Small intestine (tissue), 7 donors: Measurements from ENCODE around the gene MOB3C. TPM values are rescaled to one million over a fixed set of nuclear protein-coding genes. Genes with fewer than 3 reads are reported as not detected.
A peak's percentile ranks its signal among the peaks of the same experiment; 100 is the strongest.

Experiments
- DNase-seq, 2 donors: peaks; one replicate each; pipeline versions ENCODE4 v3.0.0 to v3.0.0-alpha.2; 2013
- FAIRE-seq: peaks from 2 replicates; lab custom pipeline; 2012; peaks lifted over from hg19 to GRCh38; lab: Jason Lieb, UNC
- H3K27ac ChIP-seq, 3 donors: one replicate each; pipeline ENCODE4 v1.5.1; 2013; ENCODE audit warnings: low read length in 2 of 3, mild to moderate bottlenecking in 2 of 3, control low read depth in 1 of 3, inconsistent platforms in 1 of 3, low read depth in 1 of 3, moderate library complexity in 1 of 3
- H3K27me3 ChIP-seq, 3 donors: one replicate each; pipeline ENCODE4 v1.6.1; 2013; ENCODE audit warnings: low read length in 3 of 3, inconsistent platforms in 1 of 3; ENCODE audit not compliant: control insufficient read depth in 3 of 3, insufficient read depth in 3 of 3
- H3K36me3 ChIP-seq, 3 donors: one replicate each; pipeline ENCODE4 v1.6.1; 2013; ENCODE audit warnings: low read length in 3 of 3, inconsistent platforms in 1 of 3, low read depth in 1 of 3, mild to moderate bottlenecking in 1 of 3, moderate library complexity in 1 of 3; ENCODE audit not compliant: control insufficient read depth in 3 of 3, insufficient read depth in 2 of 3
- H3K4me1 ChIP-seq, 3 donors: one replicate each; pipeline ENCODE4 v1.6.1; 2013; ENCODE audit warnings: low read length in 2 of 3, inconsistent platforms in 1 of 3, low read depth in 1 of 3, mild to moderate bottlenecking in 1 of 3, moderate library complexity in 1 of 3; ENCODE audit not compliant: control insufficient read depth in 3 of 3, insufficient read depth in 2 of 3
- H3K4me3 ChIP-seq, 3 donors: one replicate each; pipeline ENCODE4 v1.5.1; 2013; ENCODE audit warnings: low read length in 3 of 3, control low read depth in 1 of 3, inconsistent platforms in 1 of 3, low read depth in 1 of 3, mild to moderate bottlenecking in 1 of 3, moderate library complexity in 1 of 3
- H3K9me3 ChIP-seq, 2 donors: one replicate each; pipeline ENCODE4 v1.6.1; 2013; ENCODE audit warnings: low read depth in 1 of 2, low read length in 1 of 2; ENCODE audit not compliant: control insufficient read depth in 2 of 2, insufficient read depth in 1 of 2
- WGBS, 3 donors: extraction: QIAGEN DNeasy Blood & Tissue Kit; methylation state at CpG; one replicate each; pipeline ENCODE4 v1.1.7; 2013; 5-methylcytosine and 5-hydroxymethylcytosine counted together
- polyA plus RNA-seq, 4 donors: library from polyadenylated mRNA; stranded (reverse) in 3 of 4; unstranded in 1 of 4; fragments of 200-250 nt in 3 of 4; fragments of 120-200 nt in 1 of 4; gene quantifications; one replicate each; pipeline versions ENCODE4 v1.2.1 to v1.2.3, GENCODE V29; 2013
- donor health status: healthy with polysubstance abuse.
- donor health status: control.
- donor health status: control.
- donor health status: Bipolar disorder and iron deficiency.
- donor health status: healthy.

MOB3C gene
- polyA plus RNA-seq, 4 donors = 7.8 to 12.0 (median 9.5) TPM

GRCh38 chr1:46585312-46585938 is 31.2 kb downstream of the MOB3C start:
- no peaks in the 10 kb centered on the region for H3K9me3 ChIP-seq
- no peak for DNase-seq
- no peaks in the 10 kb centered on the region for H3K4me1 ChIP-seq
- H3K4me3 ChIP-seq = no peak overlapping the region
- FAIRE-seq = no peak
- 85 to 92% (median 90%) methylated on average over 12 of the region's 12 CpGs for WGBS, 3 donors
- no peaks in the 10 kb centered on the region for H3K27me3 ChIP-seq
- H3K36me3 ChIP-seq = peaks cover 2 to 40% (median 17%) of the 10 kb centered on the region in 3 donors
- H3K27ac ChIP-seq = no peak overlapping the region

GRCh38 chr1:46583494-46583893 is 33.1 kb downstream of the MOB3C start:
- Histone ChIP-seq H3K4me1 (no peaks in the 10 kb centered on the region), H3K9me3 (no peaks in the 10 kb centered on the region), H3K27ac (no peak overlapping the region), H3K27me3 (no peaks in the 10 kb centered on the region), H3K36me3 (peaks cover 2 to 42% (median 6%) of the 10 kb centered on the region in 3 donors), H3K4me3 (no peak overlapping the region)
- DNase-seq = no peak
- no peak for FAIRE-seq
- WGBS, 3 donors = 88 to 95% (median 91%) methylated on average over 5 of the region's 5 CpGs

DNA sequence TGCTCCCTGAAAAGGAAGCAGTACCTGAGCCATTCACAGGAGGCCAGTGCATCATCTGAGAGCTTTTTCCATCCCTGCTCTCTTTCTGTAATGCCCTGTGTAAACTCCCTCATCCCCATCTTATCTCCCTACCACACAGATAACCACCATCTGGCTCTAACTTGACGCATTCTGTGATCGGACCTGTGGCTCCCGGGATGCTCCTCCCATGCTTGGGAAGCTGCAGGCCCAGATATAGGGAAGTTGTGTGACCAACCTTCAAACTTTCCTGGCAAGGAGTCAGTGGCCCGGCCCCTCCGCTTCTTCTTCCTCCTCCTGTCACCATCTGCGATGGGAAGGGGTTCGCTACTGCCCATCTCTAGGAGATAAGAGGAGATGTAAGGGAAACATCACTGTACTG is 33.6 kb downstream of the MOB3C start:
- H3K4me1 ChIP-seq = no peaks in the 10 kb centered on the region
- H3K4me3 ChIP-seq = no peak overlapping the region
- no peaks in the 10 kb centered on the region for H3K9me3 ChIP-seq
- FAIRE-seq (no peak), DNase-seq (no peak)
- H3K36me3 ChIP-seq = peaks cover 2 to 45% (median 6%) of the 10 kb centered on the region in 3 donors
- H3K27ac ChIP-seq = no peak overlapping the region
- no peaks in the 10 kb centered on the region for H3K27me3 ChIP-seq
- WGBS, 3 donors = 79 to 84% (median 81%) methylated on average over 7 of the region's 7 CpGs

- DNase-seq (peak in 1 of 2 donors; percentile 51), FAIRE-seq (no peak)
- 75 to 85% (median 80%) methylated on average over 4 of the region's 4 CpGs for WGBS, 3 donors
These were observed 34.7 kb downstream of the MOB3C start for GRCh38 chr1:46581681-46582455.

GRCh38 chr1:46580140-46580903 is 36.3 kb downstream of the MOB3C start:
- H3K27ac ChIP-seq = peak overlapping the region in 1 of 3 donors; percentile 35
- peaks cover 5 to 48% (median 6%) of the 10 kb centered on the region in 3 donors for H3K36me3 ChIP-seq
- DNase-seq = no peak
- no peaks in the 10 kb centered on the region for H3K9me3 ChIP-seq
- no peaks in the 10 kb centered on the region for H3K27me3 ChIP-seq
- no peak overlapping the region for H3K4me3 ChIP-seq
- H3K4me1 ChIP-seq = no peaks in the 10 kb centered on the region
- FAIRE-seq = no peak
- 84 to 90% (median 85%) methylated on average over 6 of the region's 6 CpGs for WGBS, 3 donors

More at GRCh38 chr1:46581681-46582455, 34.7 kb downstream of the MOB3C start:
- no peaks in the 10 kb centered on the region for H3K4me1 ChIP-seq
- peaks cover 2 to 47% (median 4%) of the 10 kb centered on the region in 3 donors for H3K36me3 ChIP-seq
- no peaks in the 10 kb centered on the region for H3K9me3 ChIP-seq
- no peaks in the 10 kb centered on the region for H3K27me3 ChIP-seq
- no peak overlapping the region for H3K4me3 ChIP-seq
- H3K27ac ChIP-seq = peak overlapping the region in 1 of 3 donors; percentile 71

DNA sequence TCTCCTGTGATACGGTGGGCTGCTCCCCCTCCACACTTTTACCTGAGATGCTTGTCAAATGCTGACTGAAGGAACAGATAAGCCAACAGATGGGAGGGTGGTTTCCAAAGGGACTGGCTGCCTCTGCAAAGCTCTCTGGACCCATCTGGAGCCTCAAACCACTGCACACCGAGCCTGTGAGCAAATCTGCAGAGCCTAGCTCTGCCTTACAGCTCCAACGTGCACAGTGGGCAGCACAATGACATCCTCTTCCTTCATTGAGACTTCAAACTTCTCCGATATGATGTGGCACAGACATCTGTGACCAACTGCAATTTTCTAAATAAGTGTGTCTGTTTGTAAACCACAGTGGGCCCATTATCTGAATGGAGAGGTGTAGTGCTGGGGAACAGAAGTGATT is 38.9 kb downstream of the MOB3C start:
- Histone ChIP-seq H3K4me3 (no peak overlapping the region), H3K4me1 (no peaks in the 10 kb centered on the region), H3K27ac (no peak overlapping the region), H3K36me3 (peaks cover 3 to 40% (median 3%) of the 10 kb centered on the region in 3 donors), H3K27me3 (no peaks in the 10 kb centered on the region), H3K9me3 (no peaks in the 10 kb centered on the region)
- 86 to 93% (median 86%) methylated on average over 4 of the region's 4 CpGs for WGBS, 3 donors
- DNase-seq (no peak), FAIRE-seq (no peak)

GRCh38 chr1:46576596-46576995 is 40.0 kb downstream of the MOB3C start:
- DNase-seq = no peak
- Histone ChIP-seq H3K36me3 (peaks cover 3 to 42% (median 3%) of the 10 kb centered on the region in 3 donors), H3K4me3 (no peak overlapping the region), H3K9me3 (no peaks in the 10 kb centered on the region), H3K27me3 (no peaks in the 10 kb centered on the region), H3K4me1 (no peaks in the 10 kb centered on the region), H3K27ac (no peak overlapping the region)
- 75 to 88% (median 86%) methylated on average over 6 of the region's 6 CpGs for WGBS, 3 donors
- no peak for FAIRE-seq

DNA sequence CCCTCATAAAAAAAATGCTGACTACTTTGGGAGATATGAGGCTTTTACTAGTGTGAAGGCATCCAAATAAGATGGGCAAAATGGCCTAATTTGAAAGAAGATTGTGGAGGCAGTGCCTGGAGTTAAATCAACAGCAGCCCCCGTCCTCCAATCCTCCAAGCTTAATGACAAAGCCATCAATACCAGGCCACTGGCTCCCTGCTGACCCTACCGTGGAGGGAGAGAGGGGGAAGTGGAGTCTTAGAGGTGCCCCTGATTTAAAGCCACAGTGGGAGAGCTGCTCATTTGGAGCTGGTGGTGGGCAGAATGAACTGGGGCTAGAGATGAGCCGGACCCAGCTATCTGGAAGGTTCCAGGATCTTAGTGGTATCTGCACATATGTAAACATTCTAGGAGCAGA is 40.8 kb downstream of the MOB3C start:
- FAIRE-seq (no peak), DNase-seq (no peak)
- 81 to 89% (median 89%) methylated on average over 3 of the region's 3 CpGs for WGBS, 3 donors
- no peaks in the 10 kb centered on the region for H3K9me3 ChIP-seq
- H3K36me3 ChIP-seq = peaks cover 3 to 43% (median 3%) of the 10 kb centered on the region in 3 donors
- no peak overlapping the region for H3K4me3 ChIP-seq
- H3K27ac ChIP-seq = no peak overlapping the region
- no peaks in the 10 kb centered on the region for H3K4me1 ChIP-seq
- H3K27me3 ChIP-seq = no peaks in the 10 kb centered on the region
